ENCODE data around the gene TYSND1.
A peak's percentile ranks its signal among the peaks of the same experiment; 100 is the strongest.
"Not testable (repeated sequence)": the region's sequence is repeated elsewhere in the genome, so short reads cannot be mapped to it uniquely, and the experiment has no call there.

TYSND1 gene

GRCh38 chr10:70146489-70147258, at the start of gene TYSND1:
TSS of gene TYSND1 (minus strand) at chr10:70146700. CDS start at chr10:70146586, 114 bp downstream.
- DNase-seq, result peak; percentile 99

DNA sequence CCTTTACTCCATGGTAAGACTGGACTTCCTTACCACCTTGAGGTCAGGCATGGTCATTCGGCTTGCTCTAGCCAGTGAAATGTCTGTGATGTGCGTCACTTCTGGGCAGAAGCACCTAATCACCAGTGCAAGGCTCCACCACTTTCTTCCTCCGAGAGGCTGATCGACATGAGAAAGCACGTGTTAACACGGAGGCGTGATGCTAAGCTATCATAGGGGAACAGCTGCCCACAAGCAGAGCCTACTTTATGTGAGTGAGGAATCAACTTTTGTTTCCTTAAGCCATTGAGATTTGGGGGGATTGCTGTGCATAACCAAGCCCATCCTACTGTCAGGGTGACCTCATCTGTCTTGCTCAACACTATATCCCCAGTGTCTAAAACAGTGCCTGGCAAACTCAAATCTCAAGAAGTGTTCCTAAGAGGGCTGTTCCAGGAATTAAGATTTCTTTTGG, 46.9 kb upstream of the TYSND1 start:
- DNase-seq, result no peak

DNA sequence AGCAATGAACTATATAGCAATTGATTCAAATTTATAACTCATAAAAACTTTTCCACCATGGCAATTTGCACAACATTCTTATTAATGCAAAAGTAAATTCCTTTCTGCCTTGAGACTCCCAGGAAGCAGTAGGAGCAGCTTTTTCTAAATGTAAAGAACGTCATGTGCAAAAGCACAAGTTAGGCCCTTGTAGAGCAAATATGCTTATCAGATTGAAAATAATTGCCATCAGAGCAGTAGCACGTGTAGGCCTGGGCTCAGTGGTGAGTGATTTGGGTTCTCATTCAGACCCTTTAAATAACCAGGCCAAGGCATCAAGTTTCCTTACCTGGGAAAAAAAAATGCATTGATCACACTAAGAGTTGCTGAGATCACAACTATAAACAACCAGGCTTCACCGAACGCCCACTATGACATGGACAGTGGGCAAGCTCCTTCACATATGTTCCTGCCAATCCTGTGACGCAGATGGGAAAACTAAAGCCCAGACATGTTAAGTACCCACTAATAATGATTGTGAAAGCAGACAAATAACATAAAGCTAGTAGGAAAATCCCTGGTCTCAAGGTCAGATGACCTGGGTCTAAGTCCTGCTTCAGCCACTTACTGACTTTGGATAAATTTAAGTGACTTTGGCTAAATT, 45.9 kb upstream of the TYSND1 start:
- DNase-seq, result no peak

GRCh38 chr10:70191972-70192305, 45.4 kb upstream of the TYSND1 start:
- no peak for DNase-seq

DNA sequence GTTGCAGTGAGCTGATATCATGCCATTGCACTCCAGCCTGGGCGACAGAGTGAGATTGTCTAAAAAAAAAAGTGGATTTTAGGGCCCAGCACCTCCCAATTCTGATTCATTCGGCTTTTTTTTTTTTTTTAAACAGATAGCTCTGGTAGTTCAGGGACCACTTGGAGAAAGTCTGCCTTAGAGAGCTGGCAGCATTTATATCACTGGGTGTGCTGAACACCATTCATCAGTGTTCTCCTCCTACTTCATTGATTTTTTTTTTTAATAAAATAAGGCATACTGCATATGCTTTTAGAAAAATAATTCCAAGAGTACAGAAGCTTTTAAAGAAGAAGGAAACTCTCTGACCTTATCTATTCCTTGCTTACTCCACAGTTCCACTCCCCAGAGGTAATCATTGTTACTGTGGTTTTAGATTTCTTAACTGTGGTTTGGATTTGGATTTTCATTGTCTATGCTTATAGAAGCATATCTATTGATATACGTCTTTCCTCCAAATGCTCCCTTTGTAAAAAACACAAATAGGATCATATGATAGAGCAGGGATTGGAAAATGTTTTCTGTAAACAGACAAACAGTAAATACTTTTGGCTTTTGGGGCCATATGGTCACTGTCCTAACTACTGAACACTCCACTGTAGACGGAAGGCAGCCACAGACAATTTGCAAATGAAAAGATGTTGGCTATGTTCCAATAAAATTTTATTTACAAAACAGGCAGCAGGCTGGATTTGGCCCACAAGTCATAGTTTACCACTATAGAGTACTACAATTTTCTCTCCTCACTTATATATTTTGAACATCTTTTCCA, 44.9 kb upstream of the TYSND1 start:
- no peak for DNase-seq

- no peak for DNase-seq
Measured at GRCh38 chr10:70190581-70190980, 44.1 kb upstream of the TYSND1 start.

DNA sequence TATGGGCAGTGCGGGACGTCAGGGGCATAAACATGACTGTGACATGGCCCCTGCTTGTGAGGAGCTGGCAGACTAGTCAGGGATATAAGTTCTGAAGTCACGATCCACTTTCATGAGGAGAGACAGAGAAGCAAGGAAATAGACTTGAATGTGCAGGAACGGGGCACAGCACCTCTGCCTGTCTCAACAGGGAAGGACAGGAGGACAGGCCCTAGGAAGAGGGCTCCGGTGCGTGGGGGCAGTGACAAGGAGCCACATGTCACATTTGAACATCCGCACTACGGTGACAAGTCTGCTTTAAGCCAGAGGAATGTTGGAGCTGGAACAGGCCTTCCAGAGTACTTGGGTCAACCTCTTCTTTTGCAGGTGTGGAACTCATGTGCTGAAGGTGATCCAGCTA, 43.6 kb upstream of the TYSND1 start:
- no peak for DNase-seq

DNA sequence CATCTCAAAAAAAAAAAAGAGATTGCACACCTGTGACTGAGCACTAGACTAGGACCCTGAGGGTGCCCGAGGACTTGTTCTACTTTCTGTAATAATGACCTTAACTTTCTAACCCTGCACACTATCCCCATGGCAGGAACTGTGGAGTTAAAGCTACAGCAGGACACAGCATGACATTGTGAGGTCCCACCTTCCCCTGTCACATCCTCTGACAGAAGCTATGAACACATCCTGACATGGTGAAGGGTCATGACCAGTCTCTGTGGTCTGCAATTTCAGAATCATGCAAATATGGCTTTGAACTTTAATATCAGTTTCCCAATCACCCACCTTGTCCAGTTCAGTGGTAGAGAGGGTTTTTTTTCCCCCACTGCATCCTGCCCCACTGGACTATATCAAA, 42.3 kb upstream of the TYSND1 start:
- no peak for DNase-seq

DNA sequence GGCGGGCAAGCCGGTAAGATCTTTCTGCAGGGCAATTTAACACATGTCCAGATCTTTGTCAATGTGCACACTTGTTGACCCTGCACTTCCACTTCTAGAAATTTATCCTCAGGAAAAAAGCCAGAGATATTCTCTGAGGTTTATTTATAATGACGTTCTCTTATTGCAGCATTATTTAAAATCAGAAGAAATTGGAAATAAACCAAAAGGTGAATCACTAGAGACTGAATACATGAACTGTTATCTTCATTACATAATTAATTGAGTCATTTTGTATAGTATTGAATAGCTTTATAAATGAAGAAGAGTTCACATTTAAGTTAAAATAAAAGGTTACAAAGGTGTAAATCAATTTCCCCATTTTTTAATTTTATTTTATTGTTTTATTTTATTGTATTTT, 40.1 kb upstream of the TYSND1 start:
- no peak for DNase-seq

DNA sequence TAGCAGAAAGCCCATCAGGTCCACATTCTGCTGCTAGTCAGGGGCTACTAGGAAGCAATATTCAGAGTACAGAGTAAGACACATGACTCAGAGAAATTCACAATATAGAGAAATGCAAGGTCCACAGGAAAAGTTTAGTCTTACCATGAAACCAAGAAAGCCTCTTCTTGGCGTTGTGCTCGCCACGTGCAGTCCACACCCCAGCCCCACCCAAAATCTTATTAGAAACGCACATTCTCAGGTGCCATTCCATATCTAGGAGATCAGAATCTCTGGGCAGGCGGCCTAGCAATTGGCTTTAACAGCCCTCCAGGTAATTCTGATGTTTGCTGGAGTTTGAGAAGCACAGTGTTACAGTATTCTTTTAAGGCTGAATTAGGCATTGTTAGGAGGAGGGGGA, 39.6 kb upstream of the TYSND1 start:
- DNase-seq, result no peak

- DNase-seq, result no peak
Measured at GRCh38 chr10:70183304-70183703, 36.8 kb upstream of the TYSND1 start.

DNA sequence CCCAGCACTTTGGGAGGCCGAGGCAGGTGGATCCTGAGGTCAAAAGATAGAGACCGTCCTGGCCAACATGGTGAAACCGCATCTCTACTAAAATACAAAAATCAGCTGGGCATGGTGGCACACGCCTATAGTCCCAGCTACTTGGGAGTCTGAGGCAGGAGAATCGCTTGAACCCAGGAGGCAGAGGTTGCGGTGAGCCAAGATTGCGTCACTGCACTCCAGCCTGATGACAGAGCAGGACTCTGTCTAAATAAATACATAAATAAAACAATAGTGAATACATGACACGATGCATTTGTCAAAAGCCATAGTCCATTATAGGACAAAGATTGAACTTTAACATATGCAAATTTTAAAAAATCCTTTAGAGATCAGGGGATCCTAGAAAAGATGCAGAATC, 32.7 kb upstream of the TYSND1 start:
- not testable (repeated sequence) for DNase-seq

- DNase-seq, result no peak
Measured at GRCh38 chr10:70178139-70178725, 31.7 kb upstream of the TYSND1 start.

GRCh38 chr10:70176441-70176840, 29.9 kb upstream of the TYSND1 start:
- DNase-seq, result no peak

DNA sequence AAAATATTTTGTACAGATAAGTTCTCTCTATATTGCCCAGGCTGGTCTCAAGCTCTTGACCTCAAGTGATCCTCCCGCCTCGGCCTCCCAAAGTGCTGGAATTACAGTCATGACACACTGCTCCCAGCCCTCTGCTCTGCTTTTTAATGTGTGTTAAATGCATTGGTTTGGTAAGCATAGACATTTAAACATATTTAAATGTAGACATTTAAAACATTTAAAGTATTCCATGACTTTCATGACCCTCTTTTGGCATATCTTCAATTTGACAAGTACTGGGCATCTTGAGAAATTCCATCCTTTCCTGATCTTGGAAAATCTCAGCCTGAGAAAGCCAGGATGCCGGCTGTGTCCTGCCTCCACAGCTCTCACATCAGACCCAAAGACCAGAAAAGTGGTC, 29.0 kb upstream of the TYSND1 start:
- no peak for DNase-seq

DNA sequence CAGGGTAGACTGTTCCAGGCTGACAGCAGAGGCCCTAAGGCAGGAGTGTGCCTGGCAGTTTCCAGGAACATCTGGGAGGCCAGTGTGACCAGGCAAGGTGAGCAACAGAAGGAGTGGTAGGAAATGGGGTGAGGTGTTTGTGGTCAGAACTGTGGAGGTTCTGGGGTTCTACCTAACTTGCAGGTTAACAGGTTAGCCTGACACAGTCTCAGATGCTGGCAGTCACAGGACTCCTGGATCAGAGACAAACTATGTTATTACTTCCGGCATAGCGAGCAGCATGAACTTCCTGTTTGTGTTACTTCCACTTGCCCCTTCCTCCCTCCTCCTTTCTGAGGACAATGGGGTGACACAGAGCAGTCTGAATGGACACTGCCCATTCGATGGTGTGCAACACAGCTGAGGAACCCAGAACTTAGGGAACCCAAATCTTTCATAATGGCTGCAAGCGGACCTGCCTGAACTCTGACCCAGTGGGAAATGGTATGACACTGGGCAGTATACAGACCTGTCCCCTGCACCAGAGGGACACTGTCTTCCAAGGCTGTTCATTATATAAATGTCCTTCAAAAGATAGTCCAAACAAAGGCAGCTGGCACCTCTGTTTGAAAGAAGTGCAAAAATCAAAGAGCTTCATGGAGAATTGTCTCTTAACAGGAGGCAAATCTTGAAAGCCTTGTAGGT, 27.7 kb upstream of the TYSND1 start:
- DNase-seq, result no peak

- peak; percentile 43 for DNase-seq
Measured at GRCh38 chr10:70169649-70170364, 23.3 kb upstream of the TYSND1 start.

DNA sequence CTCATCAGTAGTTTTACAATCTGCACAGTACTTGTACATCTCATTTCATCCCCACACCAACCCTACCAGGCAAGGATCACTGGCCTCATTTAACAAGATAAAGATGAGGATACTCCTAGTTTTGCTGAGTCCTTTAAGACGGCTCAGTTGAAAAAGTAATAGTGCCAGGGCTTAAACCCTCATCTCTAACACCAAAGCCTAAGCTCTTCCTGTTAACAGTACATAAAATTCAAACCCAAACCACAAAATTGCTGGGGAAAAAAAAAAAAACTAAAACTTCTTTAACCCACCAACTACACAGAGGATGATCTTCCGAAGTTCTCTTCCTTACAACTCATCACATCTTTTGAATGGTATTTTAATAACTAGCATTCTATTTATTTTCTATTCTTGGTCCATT, 22.5 kb upstream of the TYSND1 start:
- DNase-seq, result peak; percentile 20

- no peak for DNase-seq
Measured at GRCh38 chr10:70167246-70167645, 20.7 kb upstream of the TYSND1 start.

- no peak for DNase-seq
Measured at GRCh38 chr10:70166394-70166793, 19.9 kb upstream of the TYSND1 start.

DNA sequence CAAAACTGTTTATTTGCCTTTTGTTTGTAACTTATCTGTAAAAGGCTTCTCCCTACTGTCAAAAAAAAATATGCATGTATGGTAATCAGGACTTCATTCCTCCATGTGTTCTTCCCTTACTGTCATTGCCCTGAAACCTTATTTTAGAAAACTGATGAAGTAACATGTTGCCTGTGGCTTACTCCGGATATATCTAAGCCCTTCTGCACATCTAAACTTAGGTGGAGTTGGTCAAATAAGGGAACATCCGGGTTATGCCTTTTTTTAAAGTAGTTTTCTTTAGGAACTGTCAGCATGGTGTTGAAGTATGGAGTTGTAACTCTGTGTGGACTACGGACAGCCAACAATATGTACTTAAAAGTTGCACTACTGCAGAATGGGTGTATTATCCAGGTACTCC, 17.7 kb upstream of the TYSND1 start:
- no peak for DNase-seq

DNA sequence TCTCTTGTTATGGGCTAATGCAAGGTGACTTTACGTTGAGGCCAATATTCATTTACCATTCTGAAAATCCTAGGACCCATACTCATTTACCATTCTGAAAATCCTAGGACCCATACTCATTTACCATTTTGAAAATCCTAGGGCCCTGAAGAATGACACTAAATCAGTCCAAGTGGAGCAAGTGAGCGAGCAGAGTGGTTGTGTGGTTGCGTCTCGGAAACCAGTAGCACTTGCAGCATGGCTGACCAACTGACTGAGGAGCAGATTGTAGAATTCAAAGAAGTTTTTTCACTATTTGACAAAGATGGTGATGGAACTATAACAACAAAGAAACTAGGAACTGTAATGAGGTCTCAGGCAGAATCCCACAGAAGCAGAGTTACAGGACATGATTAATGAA, 16.9 kb upstream of the TYSND1 start:
- DNase-seq, result no peak

Data from hematopoietic multipotent progenitor cell treated with erythropoietin and hydrocortisone succinate and interleukin-3 and kit ligand, for 6 days (in vitro differentiated cells).